Measurements from ENCODE around the gene SPG11.
"Not testable (repeated sequence)": the region's sequence is repeated elsewhere in the genome, so short reads cannot be mapped to it uniquely, and the experiment has no call there.

The SPG11 gene

GRCh38 chr15:44673639-44674038 lies 10.2 kb upstream of the SPG11 start:
- DNase-seq = no peak

GRCh38 chr15:44670087-44670950 lies 6.9 kb upstream of the SPG11 start:
- DNase-seq = no peak

- no peak for DNase-seq
These were observed 5.5 kb upstream of the SPG11 start for GRCh38 chr15:44668921-44669320.

GRCh38 chr15:44667039-44667360 lies 3.5 kb upstream of the SPG11 start:
- no peak for DNase-seq

- no peak for DNase-seq
These were observed 3.0 kb upstream of the SPG11 start for GRCh38 chr15:44666210-44667038.

GRCh38 chr15:44662478-44663409 lies 718 bp downstream of the SPG11 start:
- DNase-seq = peak; percentile 81

- no peak for DNase-seq
These were observed 1.9 kb downstream of the SPG11 start for GRCh38 chr15:44661576-44661975.

GRCh38 chr15:44659056-44659455 lies 4.4 kb downstream of the SPG11 start:
- DNase-seq = no peak

- no peak for DNase-seq
These were observed 6.1 kb downstream of the SPG11 start for GRCh38 chr15:44657378-44657777.

GRCh38 chr15:44656913-44657312 lies 6.5 kb downstream of the SPG11 start:
- no peak for DNase-seq

GRCh38 chr15:44656298-44656697 lies 7.2 kb downstream of the SPG11 start:
- no peak for DNase-seq

GRCh38 chr15:44654858-44655257 lies 8.6 kb downstream of the SPG11 start:
- DNase-seq = no peak

- no peak for DNase-seq
These were observed 15.8 kb downstream of the SPG11 start for GRCh38 chr15:44647637-44648036.

- no peak for DNase-seq
These were observed 16.4 kb downstream of the SPG11 start for GRCh38 chr15:44647036-44647435.

- DNase-seq = no peak
These were observed 17.0 kb downstream of the SPG11 start for GRCh38 chr15:44646460-44646859.

GRCh38 chr15:44641651-44642050 lies 21.8 kb downstream of the SPG11 start:
- DNase-seq = no peak

- no peak for DNase-seq
These were observed 26.5 kb downstream of the SPG11 start for GRCh38 chr15:44636976-44637375.

- DNase-seq = no peak
These were observed 29.9 kb downstream of the SPG11 start for GRCh38 chr15:44633603-44634002.

GRCh38 chr15:44625286-44625685 lies 38.2 kb downstream of the SPG11 start:
- not testable (repeated sequence) for DNase-seq

- DNase-seq = no peak
These were observed 40.3 kb downstream of the SPG11 start for GRCh38 chr15:44623178-44623577.

GRCh38 chr15:44620081-44620480 lies 43.4 kb downstream of the SPG11 start:
- no peak for DNase-seq

- no peak for DNase-seq
These were observed 46.5 kb downstream of the SPG11 start for GRCh38 chr15:44616974-44617373.

GRCh38 chr15:44606740-44607139 lies 56.7 kb downstream of the SPG11 start:
- no peak for DNase-seq
